Renal cortex interstitium (tissue), 11 donors: ENCODE data around the gene ODF4. TPM values are rescaled to one million over a fixed set of nuclear protein-coding genes. Genes with fewer than 3 reads are reported as not detected.
"Not testable (repeated sequence)": the region's sequence is repeated elsewhere in the genome, so short reads cannot be mapped to it uniquely, and the experiment has no call there.

ENCODE experiments used
- DNase-seq, 11 donors: peaks; one replicate each; pipeline ENCODE4 v3.0.0-alpha.2; 2013; ENCODE audit warnings: low read depth in 9 of 11, low spot score in 4 of 11; ENCODE audit errors: extremely low read depth in 1 of 11
- polyA plus RNA-seq, 3 donors: library from polyadenylated mRNA; unstranded; fragments of 120-200 nt; gene quantifications; one replicate each; pipeline ENCODE4 v1.2.1, GENCODE V29; 2013; ENCODE audit not compliant: insufficient read length in 3 of 3

Gene ODF4
- polyA plus RNA-seq, 3 donors: not detected

GRCh38 chr17:8386841-8387240 lies 47.2 kb downstream of the ODF4 start:
- no peak for DNase-seq

- DNase-seq: no peak
Observed at GRCh38 chr17:8387914-8388651, 48.4 kb downstream of the ODF4 start.

GRCh38 chr17:8391711-8392110 lies 52.1 kb downstream of the ODF4 start:
- DNase-seq: no peak

- DNase-seq: no peak
Observed at GRCh38 chr17:8392274-8392673, 52.6 kb downstream of the ODF4 start.

GRCh38 chr17:8392674-8393469 lies 53.2 kb downstream of the ODF4 start:
- no peak for DNase-seq

- DNase-seq: no peak
Observed at GRCh38 chr17:8393470-8394231, 54.0 kb downstream of the ODF4 start.

- not testable (repeated sequence) for DNase-seq
Observed at GRCh38 chr17:8394497-8394896, 54.9 kb downstream of the ODF4 start.

Other genes starting within 250 kb of the ODF4 start
- gene ALOXE3, start 221.3 kb upstream of the ODF4 start, polyA plus RNA-seq: under 1 TPM in 1 of 3 donors, not detected in 2; 0.08 TPM
- under 1 TPM in 1 of 3 donors, not detected in 2; 0.17 TPM for gene HES7, start 215.7 kb upstream of the ODF4 start, polyA plus RNA-seq
- 10 to 100 TPM; 29.0 to 53.9 (median 30.6) TPM for gene PER1, start 187.4 kb upstream of the ODF4 start, polyA plus RNA-seq
- 100 to 1,000 TPM; 107 to 150 (median 110) TPM for gene VAMP2, start 176.9 kb upstream of the ODF4 start, polyA plus RNA-seq
- 10 to 100 TPM; 21.2 to 29.9 (median 28.3) TPM for gene TMEM107, start 163.5 kb upstream of the ODF4 start, polyA plus RNA-seq
- gene BORCS6, start 149.7 kb upstream of the ODF4 start, polyA plus RNA-seq: 1 to 10 TPM; 2.6 to 5.2 (median 4.6) TPM
- gene AURKB, start 129.3 kb upstream of the ODF4 start, polyA plus RNA-seq: 10 to 100 TPM; 34.1 to 44.5 (median 36.2) TPM
- 10 to 100 TPM; 22.6 to 42.1 (median 29.0) TPM for gene CTC1, start 91.8 kb upstream of the ODF4 start, polyA plus RNA-seq
- gene PFAS, start 90.6 kb upstream of the ODF4 start, polyA plus RNA-seq: 10 to 100 TPM; 37.6 to 46.6 (median 41.2) TPM
- gene RANGRF, start 51.2 kb upstream of the ODF4 start, polyA plus RNA-seq: 10 to 100 TPM; 27.2 to 29.8 (median 27.3) TPM
- 1 to 10 TPM; 2.8 to 4.9 (median 3.2) TPM for gene SLC25A35, start 44.4 kb upstream of the ODF4 start, polyA plus RNA-seq
- gene ARHGEF15, start 29.6 kb upstream of the ODF4 start, polyA plus RNA-seq: 10 to 100 TPM; 16.0 to 18.3 (median 17.7) TPM
- gene RPL26, start 43.4 kb downstream of the ODF4 start, polyA plus RNA-seq: 1,000 to 10,000 TPM; 2,237 to 3,232 (median 2,994) TPM
- gene RNF222, start 58.0 kb downstream of the ODF4 start, polyA plus RNA-seq: under 1 TPM in 2 of 3 donors, not detected in 1; 0.07 to 0.20 TPM
- gene NDEL1, start 96.0 kb downstream of the ODF4 start, polyA plus RNA-seq: 10 to 100 TPM; 43.8 to 52.8 (median 50.0) TPM